LNCaP clone FGC (cell line): Measurements from ENCODE around the gene ARSK.
A peak's percentile ranks its signal among the peaks of the same experiment; 100 is the strongest.
"Not testable (repeated sequence)": the region's sequence is repeated elsewhere in the genome, so short reads cannot be mapped to it uniquely, and the experiment has no call there.

Experiments
- DNase-seq: peaks from one replicate; pipeline ENCODE4 v3.0.0-alpha.2; 2011; ENCODE audit warnings: low read depth
- H3K4me3 ChIP-seq: 2 replicates; pipeline ENCODE4 v1.5.1; 2011; ENCODE audit warnings: mild to moderate bottlenecking, low read depth, low read length, control low read depth
- CTCF ChIP-seq: IDR thresholded peaks from 2 replicates; pipeline ENCODE4 v1.5.1; 2012; ENCODE audit warnings: mild to moderate bottlenecking; ENCODE audit not compliant: control insufficient read depth, insufficient read depth; ENCODE audit errors: extremely low read depth

Gene ARSK

GRCh38 chr5:95644351-95645042 lies 89.6 kb downstream of the ARSK start:
- H3K4me3 ChIP-seq: no peak overlapping the region
- DNase-seq: no peak
- peak; percentile 86 for TF ChIP-seq CTCF

- DNase-seq, H3K4me3 ChIP-seq: not testable (repeated sequence)
Observed at GRCh38 chr5:95646226-95646568, 91.3 kb downstream of the ARSK start.

GRCh38 chr5:95646569-95647431 lies 91.9 kb downstream of the ARSK start, which contains the start of gene RFESD:
TSS of gene RFESD (plus strand) at chr5:95646777. CDS start at chr5:95652272, 5,495 bp downstream.
- no peak for TF ChIP-seq CTCF
- H3K4me3 ChIP-seq: peak within 1 kb of the TSS; percentile 52
- DNase-seq: peak; percentile 96

- H3K4me3 ChIP-seq: no peak overlapping the region
- TF ChIP-seq CTCF: no peak
- DNase-seq: no peak
Observed at GRCh38 chr5:95647886-95648860, 93.3 kb downstream of the ARSK start.

- TF ChIP-seq CTCF: no peak
- no peak overlapping the region for H3K4me3 ChIP-seq
- DNase-seq: no peak
Observed at GRCh38 chr5:95649274-95649673, 94.4 kb downstream of the ARSK start.

- no peak overlapping the region for H3K4me3 ChIP-seq
- no peak for DNase-seq
- no peak for TF ChIP-seq CTCF
Observed at GRCh38 chr5:95649842-95650620, 95.1 kb downstream of the ARSK start.
